Measurements from ENCODE around the gene MUC7. TPM values are rescaled to one million over a fixed set of nuclear protein-coding genes. Genes with fewer than 3 reads are reported as not detected.
A peak's percentile ranks its signal among the peaks of the same experiment; 100 is the strongest.

Gene MUC7
- total RNA-seq, 1 donor from 2014 or later: not detected

GRCh38 chr4:70443329-70443728 lies 28.7 kb upstream of the MUC7 start:
- H3K4me3 Mint-ChIP-seq (ENCODE audit: unreplicated experiment): no peak overlapping the region
- no peak for TF ChIP-seq CTCF (IDR thresholded peaks at IDR 0.05)
- H3K27me3 Mint-ChIP-seq (ENCODE audit: unreplicated experiment): peaks cover 12% of the 10 kb centered on the region
- H3K9me3 Mint-ChIP-seq (ENCODE audit: unreplicated experiment): no peaks in the 10 kb centered on the region
- H3K4me1 Mint-ChIP-seq (ENCODE audit: unreplicated experiment): no peaks in the 10 kb centered on the region
- H3K36me3 Mint-ChIP-seq (ENCODE audit: unreplicated experiment): no peaks in the 10 kb centered on the region
- no peak overlapping the region for H3K27ac Mint-ChIP-seq (ENCODE audit: unreplicated experiment)
- DNase-seq (ENCODE audit: extremely low spot score, unreplicated experiment): no peak

- Mint-ChIP-seq H3K4me1 (ENCODE audit: unreplicated experiment) (no peaks in the 10 kb centered on the region), H3K9me3 (ENCODE audit: unreplicated experiment) (peaks cover 17% of the 10 kb centered on the region), H3K27ac (ENCODE audit: unreplicated experiment) (no peak overlapping the region), H3K4me3 (ENCODE audit: unreplicated experiment) (no peak overlapping the region), H3K36me3 (ENCODE audit: unreplicated experiment) (no peaks in the 10 kb centered on the region), H3K27me3 (ENCODE audit: unreplicated experiment) (peaks cover 5% of the 10 kb centered on the region)
- TF ChIP-seq CTCF (IDR thresholded peaks at IDR 0.05): no peak
- no peak for DNase-seq (ENCODE audit: extremely low spot score, unreplicated experiment)
Observed at GRCh38 chr4:70449220-70449619, 22.8 kb upstream of the MUC7 start.

GRCh38 chr4:70452946-70453345 lies 19.1 kb upstream of the MUC7 start:
- peaks cover 17% of the 10 kb centered on the region for H3K9me3 Mint-ChIP-seq (ENCODE audit: unreplicated experiment)

GRCh38 chr4:70463335-70463734 lies 8.7 kb upstream of the MUC7 start:
- Mint-ChIP-seq H3K27me3 (ENCODE audit: unreplicated experiment) (peaks cover 2% of the 10 kb centered on the region), H3K4me3 (ENCODE audit: unreplicated experiment) (no peak overlapping the region), H3K9me3 (ENCODE audit: unreplicated experiment) (peaks cover 5% of the 10 kb centered on the region), H3K27ac (ENCODE audit: unreplicated experiment) (no peak overlapping the region), H3K36me3 (ENCODE audit: unreplicated experiment) (no peaks in the 10 kb centered on the region), H3K4me1 (ENCODE audit: unreplicated experiment) (no peaks in the 10 kb centered on the region)
- DNase-seq (ENCODE audit: extremely low spot score, unreplicated experiment): no peak
- TF ChIP-seq CTCF (IDR thresholded peaks at IDR 0.05): no peak

More at GRCh38 chr4:70452946-70453345, 19.1 kb upstream of the MUC7 start:
- Mint-ChIP-seq H3K36me3 (ENCODE audit: unreplicated experiment) (no peaks in the 10 kb centered on the region), H3K27me3 (ENCODE audit: unreplicated experiment) (peaks cover 20% of the 10 kb centered on the region), H3K4me1 (ENCODE audit: unreplicated experiment) (no peaks in the 10 kb centered on the region), H3K27ac (ENCODE audit: unreplicated experiment) (no peak overlapping the region), H3K4me3 (ENCODE audit: unreplicated experiment) (no peak overlapping the region)
- TF ChIP-seq CTCF (IDR thresholded peaks at IDR 0.05): no peak
- no peak for DNase-seq (ENCODE audit: extremely low spot score, unreplicated experiment)

GRCh38 chr4:70473679-70474078 lies 1.7 kb downstream of the MUC7 start:
- peaks cover 5% of the 10 kb centered on the region for H3K9me3 Mint-ChIP-seq (ENCODE audit: unreplicated experiment)
- no peak for TF ChIP-seq CTCF (IDR thresholded peaks at IDR 0.05)
- peaks cover 25% of the 10 kb centered on the region for H3K4me1 Mint-ChIP-seq (ENCODE audit: unreplicated experiment)
- H3K4me3 Mint-ChIP-seq (ENCODE audit: unreplicated experiment): peak overlapping the region; percentile 11
- no peaks in the 10 kb centered on the region for H3K36me3 Mint-ChIP-seq (ENCODE audit: unreplicated experiment)
- no peak for DNase-seq (ENCODE audit: extremely low spot score, unreplicated experiment)
- no peaks in the 10 kb centered on the region for H3K27me3 Mint-ChIP-seq (ENCODE audit: unreplicated experiment)
- H3K27ac Mint-ChIP-seq (ENCODE audit: unreplicated experiment): peak overlapping the region; percentile 9
